Measurements from ENCODE around the gene ABCC1. TPM values are rescaled to one million over a fixed set of nuclear protein-coding genes. Genes with fewer than 3 reads are reported as not detected.

ABCC1 gene
- total and polyA plus RNA-seq, 3 donors from 2014 or later, result 54.7 to 90.6 (median 88.0) TPM

GRCh38 chr16:16032271-16032979 is 83.0 kb downstream of the ABCC1 start:
- intact Hi-C loops (cut with DNase I; ENCODE audit: low total_unique reads), result no loop called here
- Histone ChIP-seq H3K4me3 (no peak overlapping the region), H3K27me3 (no peaks in the 10 kb centered on the region), H3K4me1 (peaks cover 10% of the 10 kb centered on the region), H3K9me3 (no peaks in the 10 kb centered on the region), H3K27ac (no peak overlapping the region), H3K36me3 (ENCODE audit: low read depth, missing control alignments) (no peaks in the 10 kb centered on the region)
- 82 to 83% methylated on average over 5 of the region's 5 CpGs for WGBS, 2 donors
- no peak for TF ChIP-seq CTCF (IDR thresholded peaks at IDR 0.05)
- TF ChIP-seq POLR2A (IDR thresholded peaks at IDR 0.05), result no peak
- no peak for DNase-seq

GRCh38 chr16:16033208-16033717 is 83.8 kb downstream of the ABCC1 start:
- Histone ChIP-seq H3K36me3 (ENCODE audit: low read depth, missing control alignments) (no peaks in the 10 kb centered on the region), H3K27me3 (no peaks in the 10 kb centered on the region), H3K9me3 (no peaks in the 10 kb centered on the region), H3K4me3 (no peak overlapping the region), H3K4me1 (peaks cover 10% of the 10 kb centered on the region), H3K27ac (no peak overlapping the region)
- intact Hi-C loops (cut with DNase I; ENCODE audit: low total_unique reads), result no loop called here
- TF ChIP-seq CTCF (IDR thresholded peaks at IDR 0.05) (no peak), POLR2A (IDR thresholded peaks at IDR 0.05) (no peak)
- 66 to 76% methylated on average over 9 of the region's 9 CpGs for WGBS, 2 donors
- no peak for DNase-seq

- Histone ChIP-seq H3K4me3 (no peak overlapping the region), H3K27ac (no peak overlapping the region), H3K9me3 (no peaks in the 10 kb centered on the region), H3K27me3 (no peaks in the 10 kb centered on the region), H3K36me3 (ENCODE audit: low read depth, missing control alignments) (no peaks in the 10 kb centered on the region), H3K4me1 (no peaks in the 10 kb centered on the region)
- WGBS, 2 donors, result 83 to 100% methylated on average over 3 to 8 of the region's 8 CpGs
- intact Hi-C loops (cut with DNase I; ENCODE audit: low total_unique reads), result no loop called here
- no peak for TF ChIP-seq POLR2A (IDR thresholded peaks at IDR 0.05)
- no peak for TF ChIP-seq CTCF (IDR thresholded peaks at IDR 0.05)
- DNase-seq, result no peak
These were observed 87.0 kb downstream of the ABCC1 start for GRCh38 chr16:16036359-16036792.

GRCh38 chr16:16037521-16037920 is 88.1 kb downstream of the ABCC1 start:
- H3K4me1 ChIP-seq, result peaks cover 4% of the 10 kb centered on the region
- no peak for DNase-seq
- no peaks in the 10 kb centered on the region for H3K9me3 ChIP-seq
- H3K36me3 ChIP-seq (ENCODE audit: low read depth, missing control alignments), result no peaks in the 10 kb centered on the region
- 92 to 97% methylated on average over 11 of the region's 11 CpGs for WGBS, 2 donors
- no peak overlapping the region for H3K27ac ChIP-seq
- TF ChIP-seq POLR2A (IDR thresholded peaks at IDR 0.05), result no peak
- TF ChIP-seq CTCF (IDR thresholded peaks at IDR 0.05), result no peak
- H3K4me3 ChIP-seq, result no peak overlapping the region
- intact Hi-C loops (cut with DNase I; ENCODE audit: low total_unique reads), result no loop called here
- H3K27me3 ChIP-seq, result no peaks in the 10 kb centered on the region

GRCh38 chr16:16037970-16038369 is 88.6 kb downstream of the ABCC1 start:
- Histone ChIP-seq H3K36me3 (ENCODE audit: low read depth, missing control alignments) (no peaks in the 10 kb centered on the region), H3K9me3 (no peaks in the 10 kb centered on the region), H3K27ac (no peak overlapping the region), H3K4me1 (peaks cover 4% of the 10 kb centered on the region), H3K27me3 (no peaks in the 10 kb centered on the region), H3K4me3 (no peak overlapping the region)
- DNase-seq, result no peak
- WGBS, 2 donors, result 88 to 92% methylated on average over 1 of the region's 1 CpG
- TF ChIP-seq POLR2A (IDR thresholded peaks at IDR 0.05) (no peak), CTCF (IDR thresholded peaks at IDR 0.05) (no peak)
- intact Hi-C loops (cut with DNase I; ENCODE audit: low total_unique reads), result no loop called here
